Jurkat, Clone E6-1 (cell line): ENCODE results near the gene KPNA6.
"Not testable (repeated sequence)": the region's sequence is repeated elsewhere in the genome, so short reads cannot be mapped to it uniquely, and the experiment has no call there.

Source experiments
- DNase-seq: peaks from one replicate; pipeline ENCODE4 v3.0.0-alpha.2; 2011; ENCODE audit warnings: low read depth, low spot score
- H3K4me3 ChIP-seq: 2 replicates; pipeline ENCODE4 v1.5.1; 2011; ENCODE audit warnings: mild to moderate bottlenecking, low read length, control low read depth, moderate library complexity

Gene KPNA6

GRCh38 chr1:32094746-32095521, 12.9 kb upstream of the KPNA6 start:
- no peak for DNase-seq
- no peak overlapping the region for H3K4me3 ChIP-seq

- no peak for DNase-seq
- H3K4me3 ChIP-seq: no peak overlapping the region
Measured at GRCh38 chr1:32099426-32099825, 8.4 kb upstream of the KPNA6 start.

- no peak overlapping the region for H3K4me3 ChIP-seq
- DNase-seq: no peak
Measured at GRCh38 chr1:32100359-32100758, 7.5 kb upstream of the KPNA6 start.

- no peak overlapping the region for H3K4me3 ChIP-seq
- DNase-seq: no peak
Measured at GRCh38 chr1:32100807-32101708, 6.8 kb upstream of the KPNA6 start.

GRCh38 chr1:32104127-32104526, 3.7 kb upstream of the KPNA6 start:
- no peak for DNase-seq
- H3K4me3 ChIP-seq: no peak overlapping the region

GRCh38 chr1:32105338-32105737, 2.5 kb upstream of the KPNA6 start:
- H3K4me3 ChIP-seq: no peak overlapping the region
- no peak for DNase-seq

GRCh38 chr1:32106663-32107275, 1.1 kb upstream of the KPNA6 start:
- DNase-seq: no peak
- H3K4me3 ChIP-seq: no peak overlapping the region

GRCh38 chr1:32111040-32111623, 3.3 kb downstream of the KPNA6 start:
- no peak for DNase-seq
- H3K4me3 ChIP-seq: no peak overlapping the region

- DNase-seq: no peak
- no peak overlapping the region for H3K4me3 ChIP-seq
Measured at GRCh38 chr1:32111789-32112188, 3.9 kb downstream of the KPNA6 start.

GRCh38 chr1:32112806-32113375, 5.0 kb downstream of the KPNA6 start:
- peak; percentile 34 for DNase-seq
- no peak overlapping the region for H3K4me3 ChIP-seq

GRCh38 chr1:32113436-32113835, 5.6 kb downstream of the KPNA6 start:
- not testable (repeated sequence) for H3K4me3 ChIP-seq, DNase-seq

- H3K4me3 ChIP-seq: no peak overlapping the region
- no peak for DNase-seq
Measured at GRCh38 chr1:32114420-32114819, 6.6 kb downstream of the KPNA6 start.

GRCh38 chr1:32115496-32115895, 7.6 kb downstream of the KPNA6 start:
- no peak overlapping the region for H3K4me3 ChIP-seq
- DNase-seq: no peak

GRCh38 chr1:32116531-32116930, 8.7 kb downstream of the KPNA6 start:
- no peak for DNase-seq
- H3K4me3 ChIP-seq: no peak overlapping the region

GRCh38 chr1:32122151-32122550, 14.3 kb downstream of the KPNA6 start:
- H3K4me3 ChIP-seq: no peak overlapping the region
- DNase-seq: no peak

GRCh38 chr1:32123361-32123760, 15.5 kb downstream of the KPNA6 start:
- H3K4me3 ChIP-seq, DNase-seq: not testable (repeated sequence)

- no peak overlapping the region for H3K4me3 ChIP-seq
- DNase-seq: no peak
Measured at GRCh38 chr1:32125313-32125712, 17.5 kb downstream of the KPNA6 start.

- DNase-seq: no peak
Measured at GRCh38 chr1:32126770-32127169, 18.9 kb downstream of the KPNA6 start.

More at GRCh38 chr1:32126770-32127169, 18.9 kb downstream of the KPNA6 start:
- no peak overlapping the region for H3K4me3 ChIP-seq
